Osteoblast (primary cell): Measurements from ENCODE around the gene RHEBL1. TPM values are rescaled to one million over a fixed set of nuclear protein-coding genes. Genes with fewer than 3 reads are reported as not detected.

ENCODE experiments used
- DNase-seq: peaks from one replicate; pipeline ENCODE4 v3.0.0; 2011; ENCODE audit warnings: low spot score, mixed read lengths; ENCODE audit not compliant: insufficient read length; ENCODE audit errors: missing footprints
- H2AFZ ChIP-seq: 2 replicates; pipeline ENCODE4 v1.6.0; 2011; ENCODE audit warnings: mild to moderate bottlenecking, low read length
- H3K27ac ChIP-seq: 2 replicates; pipeline ENCODE4 v1.5.1; 2011; ENCODE audit warnings: mild to moderate bottlenecking, low read depth, low read length, moderate library complexity
- H3K27me3 ChIP-seq: 2 replicates; pipeline ENCODE4 v1.6.0; 2012; ENCODE audit warnings: mild to moderate bottlenecking, control low read depth, inconsistent platforms, low read length, moderate library complexity; ENCODE audit not compliant: insufficient read depth
- H3K36me3 ChIP-seq: 2 replicates; pipeline ENCODE4 v1.5.1; 2011; ENCODE audit warnings: mild to moderate bottlenecking, low read length, control low read depth, moderate library complexity; ENCODE audit not compliant: insufficient read depth
- H3K4me1 ChIP-seq: 2 replicates; pipeline ENCODE4 v1.5.1; 2011; ENCODE audit warnings: mild to moderate bottlenecking, low read length, control low read depth, moderate library complexity; ENCODE audit not compliant: insufficient read depth
- H3K4me2 ChIP-seq: 2 replicates; pipeline ENCODE4 v1.6.0; 2011; ENCODE audit warnings: mild to moderate bottlenecking, low read length; ENCODE audit not compliant: insufficient read depth
- H3K4me3 ChIP-seq: fragments of 200-600 bp; sonication (generic); 3 replicates; pipeline ENCODE4 v1.5.1; 2012; ENCODE audit warnings: mild to moderate bottlenecking, low read length, inconsistent platforms; ENCODE audit not compliant: insufficient read depth
- H3K79me2 ChIP-seq: 2 replicates; pipeline ENCODE4 v1.6.0; 2012; ENCODE audit warnings: mild to moderate bottlenecking, low read length, control low read depth, inconsistent platforms; ENCODE audit not compliant: insufficient read depth
- H3K9me3 ChIP-seq: 2 replicates; pipeline ENCODE4 v1.5.1; 2011; ENCODE audit warnings: low read depth, low read length, control low read depth
- H4K20me1 ChIP-seq: 2 replicates; pipeline ENCODE4 v1.6.0; 2012; ENCODE audit warnings: mild to moderate bottlenecking, low read length, control low read depth; ENCODE audit not compliant: insufficient read depth
- total RNA-seq: library from RNA; depleted of rRNA; stranded (reverse); fragments of >200 nt; gene quantifications from 2 replicates; pipeline ENCODE4 v1.2.3, GENCODE V29; 2012
- TF ChIP-seq, protein P1 (sequence below): IDR thresholded peaks from 2 replicates; pipeline ENCODE4 v1.5.1; 2011; ENCODE audit warnings: mild to moderate bottlenecking, low read depth, low read length, moderate library complexity; ENCODE audit errors: extremely low read depth

Gene RHEBL1
- total RNA-seq, 1 donor: 0.72 TPM

DNA sequence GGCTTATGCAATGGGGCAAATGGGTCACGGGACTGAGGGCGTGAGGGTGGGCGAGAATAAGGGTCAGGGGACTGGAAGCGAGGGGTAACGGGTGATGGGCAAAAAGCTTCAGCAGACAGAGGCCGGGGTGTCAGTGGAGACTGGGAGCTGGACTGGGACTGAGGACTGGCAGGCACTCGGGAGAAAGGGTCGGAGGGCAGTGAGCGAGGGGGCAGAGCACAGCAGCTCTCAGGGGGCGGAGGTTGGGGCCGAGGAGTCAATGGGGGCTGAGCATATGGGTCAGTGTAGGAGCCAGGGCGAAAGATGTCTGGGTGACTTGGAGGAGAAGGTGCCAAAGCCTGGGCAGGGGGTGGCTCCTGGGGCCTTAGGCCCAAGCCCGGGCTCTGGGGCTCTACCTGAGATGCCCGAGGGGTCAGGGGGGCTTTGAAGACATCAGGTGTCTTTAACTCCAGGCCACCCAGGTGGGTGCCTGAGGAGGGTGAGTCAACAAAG, 29.4 kb downstream of the RHEBL1 start:
- H3K9me3 ChIP-seq: no peaks in the 10 kb centered on the region
- H3K4me3 ChIP-seq: no peak overlapping the region
- H3K4me1 ChIP-seq: no peaks in the 10 kb centered on the region
- DNase-seq: peak; percentile 54
- H3K4me2 ChIP-seq: no peak overlapping the region
- peaks cover 6% of the 10 kb centered on the region for H3K79me2 ChIP-seq
- no peaks in the 10 kb centered on the region for H3K27me3 ChIP-seq
- TF ChIP-seq, protein P1, sequence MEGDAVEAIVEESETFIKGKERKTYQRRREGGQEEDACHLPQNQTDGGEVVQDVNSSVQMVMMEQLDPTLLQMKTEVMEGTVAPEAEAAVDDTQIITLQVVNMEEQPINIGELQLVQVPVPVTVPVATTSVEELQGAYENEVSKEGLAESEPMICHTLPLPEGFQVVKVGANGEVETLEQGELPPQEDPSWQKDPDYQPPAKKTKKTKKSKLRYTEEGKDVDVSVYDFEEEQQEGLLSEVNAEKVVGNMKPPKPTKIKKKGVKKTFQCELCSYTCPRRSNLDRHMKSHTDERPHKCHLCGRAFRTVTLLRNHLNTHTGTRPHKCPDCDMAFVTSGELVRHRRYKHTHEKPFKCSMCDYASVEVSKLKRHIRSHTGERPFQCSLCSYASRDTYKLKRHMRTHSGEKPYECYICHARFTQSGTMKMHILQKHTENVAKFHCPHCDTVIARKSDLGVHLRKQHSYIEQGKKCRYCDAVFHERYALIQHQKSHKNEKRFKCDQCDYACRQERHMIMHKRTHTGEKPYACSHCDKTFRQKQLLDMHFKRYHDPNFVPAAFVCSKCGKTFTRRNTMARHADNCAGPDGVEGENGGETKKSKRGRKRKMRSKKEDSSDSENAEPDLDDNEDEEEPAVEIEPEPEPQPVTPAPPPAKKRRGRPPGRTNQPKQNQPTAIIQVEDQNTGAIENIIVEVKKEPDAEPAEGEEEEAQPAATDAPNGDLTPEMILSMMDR: no peak
- peaks cover 34% of the 10 kb centered on the region for H4K20me1 ChIP-seq
- H3K27ac ChIP-seq: no peak overlapping the region
- peaks cover 83% of the 10 kb centered on the region for H3K36me3 ChIP-seq
- H2AFZ ChIP-seq: no peak overlapping the region

GRCh38 chr12:49039421-49040363, 30.1 kb downstream of the RHEBL1 start:
- H2AFZ ChIP-seq: no peak overlapping the region
- peaks cover 6% of the 10 kb centered on the region for H3K79me2 ChIP-seq
- H3K9me3 ChIP-seq: no peaks in the 10 kb centered on the region
- no peak overlapping the region for H3K4me3 ChIP-seq
- no peaks in the 10 kb centered on the region for H3K4me1 ChIP-seq
- H3K27ac ChIP-seq: no peak overlapping the region
- peaks cover 83% of the 10 kb centered on the region for H3K36me3 ChIP-seq
- DNase-seq: peak; percentile 68
- H4K20me1 ChIP-seq: peaks cover 40% of the 10 kb centered on the region
- H3K27me3 ChIP-seq: no peaks in the 10 kb centered on the region
- TF ChIP-seq, protein P1: no peak
- H3K4me2 ChIP-seq: no peak overlapping the region

DNA sequence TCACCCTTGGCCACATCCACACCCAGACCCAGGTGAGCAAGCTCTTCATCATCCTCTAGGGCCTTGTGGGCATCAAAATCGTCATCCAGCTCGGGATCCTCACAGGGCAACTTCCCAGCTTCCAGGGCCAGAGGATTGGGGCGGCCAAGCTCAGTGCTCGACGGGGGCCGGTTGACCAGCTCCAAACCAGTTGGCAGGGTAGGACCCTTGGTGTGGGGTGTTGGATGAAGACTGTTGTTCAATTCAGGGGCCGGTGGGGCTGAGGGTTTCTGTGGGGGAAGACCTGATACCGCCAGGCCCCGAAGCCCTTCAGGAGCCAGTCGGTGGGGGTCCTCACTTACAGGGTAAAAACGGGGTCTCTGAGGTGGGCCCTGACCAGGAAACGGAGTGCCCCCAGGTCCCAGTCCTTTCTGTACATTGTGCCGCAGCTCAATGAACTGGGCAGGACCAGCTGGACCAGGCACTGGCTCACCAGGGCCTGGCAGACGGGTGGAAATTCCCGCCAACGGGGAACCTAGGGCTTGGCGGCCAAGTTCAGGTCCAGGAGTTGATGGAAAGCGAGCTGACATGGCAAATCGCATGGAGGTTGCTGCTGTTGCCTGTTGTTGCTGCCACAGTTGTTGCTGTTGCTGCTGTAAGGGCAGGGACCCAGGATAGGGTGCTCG, 31.4 kb downstream of the RHEBL1 start:
- H3K9me3 ChIP-seq: no peaks in the 10 kb centered on the region
- peak; percentile 80 for DNase-seq
- H3K79me2 ChIP-seq: peaks cover 6% of the 10 kb centered on the region
- H3K4me3 ChIP-seq: no peak overlapping the region
- no peaks in the 10 kb centered on the region for H3K27me3 ChIP-seq
- no peak overlapping the region for H3K4me2 ChIP-seq
- H4K20me1 ChIP-seq: peaks cover 36% of the 10 kb centered on the region
- peaks cover 83% of the 10 kb centered on the region for H3K36me3 ChIP-seq
- H2AFZ ChIP-seq: no peak overlapping the region
- no peak overlapping the region for H3K27ac ChIP-seq
- no peaks in the 10 kb centered on the region for H3K4me1 ChIP-seq
- TF ChIP-seq, protein P1: no peak

- H2AFZ ChIP-seq: no peak overlapping the region
- TF ChIP-seq, protein P1: no peak
- H3K4me1 ChIP-seq: no peaks in the 10 kb centered on the region
- H3K9me3 ChIP-seq: no peaks in the 10 kb centered on the region
- peak; percentile 61 for DNase-seq
- no peak overlapping the region for H3K27ac ChIP-seq
- H3K36me3 ChIP-seq: peaks cover 82% of the 10 kb centered on the region
- H4K20me1 ChIP-seq: peaks cover 31% of the 10 kb centered on the region
- H3K79me2 ChIP-seq: peaks cover 6% of the 10 kb centered on the region
- H3K27me3 ChIP-seq: no peaks in the 10 kb centered on the region
- H3K4me2 ChIP-seq: no peak overlapping the region
- H3K4me3 ChIP-seq: no peak overlapping the region
Measured at GRCh38 chr12:49037947-49038237, 31.9 kb downstream of the RHEBL1 start.
